SK-N-DZ (cell line): ENCODE results near the gene UBTD2. TPM values are rescaled to one million over a fixed set of nuclear protein-coding genes. Genes with fewer than 3 reads are reported as not detected.
"Not testable (repeated sequence)": the region's sequence is repeated elsewhere in the genome, so short reads cannot be mapped to it uniquely, and the experiment has no call there.

Experiments used
- DNase-seq: peaks from one replicate; pipeline ENCODE4 v3.0.0-alpha.2; 2015; ENCODE audit warnings: low spot score
- polyA plus RNA-seq, 2 experiments: library from polyadenylated mRNA; depleted of rRNA; stranded (reverse); fragments of >200 nt; gene quantifications; 2 replicates each; pipeline ENCODE4 v1.2.3, GENCODE V29; 2014

UBTD2 gene
- 48.9 and 50.7 TPM in 2 replicates for polyA plus RNA-seq (2014; cell fraction: cytosol; rRNA removed)
- polyA plus RNA-seq (2014; cell fraction: nucleus; rRNA removed), result 19.7 and 20.7 TPM in 2 replicates

- DNase-seq, result peak; percentile 74
Observed at GRCh38 chr5:172283020-172283861, at the start of gene UBTD2. UBTD2 (minus strand) TSS chr5:172283764; CDS start chr5:172283665, 99 bp downstream.

- DNase-seq, result not testable (repeated sequence)
Observed at GRCh38 chr5:172326901-172327300, 43.3 kb upstream of the UBTD2 start.

- no peak for DNase-seq
Observed at GRCh38 chr5:172325452-172325851, 41.9 kb upstream of the UBTD2 start.

- peak; percentile 37 for DNase-seq
Observed at GRCh38 chr5:172322028-172322965, 38.7 kb upstream of the UBTD2 start.

- DNase-seq, result peak; percentile 35
Observed at GRCh38 chr5:172321593-172321992, 38.0 kb upstream of the UBTD2 start.

- no peak for DNase-seq
Observed at GRCh38 chr5:172319708-172320441, 36.3 kb upstream of the UBTD2 start.

- DNase-seq, result no peak
Observed at GRCh38 chr5:172315587-172316493, 32.3 kb upstream of the UBTD2 start.

GRCh38 chr5:172313915-172314314, 30.4 kb upstream of the UBTD2 start:
- DNase-seq, result no peak

GRCh38 chr5:172312286-172312685, 28.7 kb upstream of the UBTD2 start:
- no peak for DNase-seq

GRCh38 chr5:172311605-172312004, 28.0 kb upstream of the UBTD2 start:
- DNase-seq, result no peak

GRCh38 chr5:172311026-172311425, 27.5 kb upstream of the UBTD2 start:
- DNase-seq, result no peak

GRCh38 chr5:172305380-172305779, 21.8 kb upstream of the UBTD2 start:
- DNase-seq, result no peak

GRCh38 chr5:172303572-172304335, 20.2 kb upstream of the UBTD2 start:
- no peak for DNase-seq

- DNase-seq, result no peak
Observed at GRCh38 chr5:172303162-172303561, 19.6 kb upstream of the UBTD2 start.

GRCh38 chr5:172302047-172302710, 18.6 kb upstream of the UBTD2 start:
- no peak for DNase-seq

GRCh38 chr5:172299916-172300439, 16.4 kb upstream of the UBTD2 start:
- no peak for DNase-seq

GRCh38 chr5:172294831-172295230, 11.3 kb upstream of the UBTD2 start:
- DNase-seq, result no peak

- DNase-seq, result no peak
Observed at GRCh38 chr5:172293745-172294342, 10.3 kb upstream of the UBTD2 start.
